ENCODE results near the gene NOTUM. TPM values are rescaled to one million over a fixed set of nuclear protein-coding genes. Genes with fewer than 3 reads are reported as not detected.

NOTUM gene
- total and polyA plus RNA-seq, 10 of the 15 experiments (the other 5 are each of a cell fraction or from before 2014, with no cell fraction given): 0.04 to 0.13 TPM; not detected in 8

- 68% methylated on average over 15 of the region's 15 CpGs for WGBS (ENCODE audit: insufficient coverage, insufficient replicate concordance, low lambda C conversion rate, missing lambda C conversion rate)
- H2AFZ ChIP-seq (ENCODE audit: control insufficient read depth, low read depth, low read length): no peak overlapping the region
- H3K36me3 ChIP-seq (ENCODE audit: control insufficient read depth in 2 of 2, insufficient read depth in 2 of 2, low read length in 1 of 2): no peaks in the 10 kb centered on the region
- H3K4me3 ChIP-seq: no peak overlapping the region
- no peak overlapping the region for H3K9ac ChIP-seq (ENCODE audit: control insufficient read depth, insufficient read depth, low read length)
- CTCF ChIA-PET: interaction anchor here (0.7 to 2.3 kb wide), 18 partner anchors 8 to 196 kb away, joined by 3 to 89 read pairs (median 4); partner anchors contain the start of genes CENPX, DCXR, LRRC45 and MAFG
- H3K27ac ChIP-seq (ENCODE audit: control insufficient read depth, insufficient read depth): no peak overlapping the region
- no peaks in the 10 kb centered on the region for H4K20me1 ChIP-seq (ENCODE audit: control insufficient read depth, insufficient read depth)
- FAIRE-seq: no peak
- H3K4me1 ChIP-seq (ENCODE audit: control insufficient read depth, insufficient read depth, low read length): no peaks in the 10 kb centered on the region
- BruUV-seq (replicated peaks): no TSS peak
- DNase-seq (ENCODE audit: low read depth, low spot score): no peak
- RAD21 ChIA-PET (ENCODE audit: unreplicated experiment): interaction anchor here (0.7 to 3.0 kb wide), 15 partner anchors 9 to 204 kb away, joined by 3 to 68 read pairs (median 4); partner anchors contain the start of genes CENPX, DCXR, LRRC45 and RAC3
- POLR2A ChIA-PET: interaction anchor here (1.0 to 1.6 kb wide), 2 partner anchors 63 to 71 kb away, joined by 3 to 8 read pairs; no protein-coding TSS in a partner anchor
- H3K79me2 ChIP-seq (ENCODE audit: control insufficient read depth, insufficient read depth, low read length): no peaks in the 10 kb centered on the region
- no peaks in the 10 kb centered on the region for H3K9me3 ChIP-seq (replicated peaks; ENCODE audit: control insufficient read depth, insufficient read depth, low read length)
- peaks cover 8 to 20% of the 10 kb centered on the region in 2 experiments for H3K27me3 ChIP-seq (replicated peaks in 1 of 2; ENCODE audit: control insufficient read depth in 2 of 2, insufficient read depth in 2 of 2, low read length in 1 of 2)
- in situ Hi-C loops (cut with MboI): no loop called here
- intact Hi-C loops (cut with micrococcal nuclease; ENCODE audit: unreplicated experiment): loop anchor here (1.0 kb wide), 2 partner anchors 63 to 196 kb away; no protein-coding TSS in a partner anchor
- SMC1A ChIA-PET (ENCODE audit: uncharacterized antibody, unreplicated experiment): interaction anchor here (0.9 to 1.3 kb wide), 5 partner anchors 16 to 196 kb away, joined by 4 to 8 read pairs (median 4); partner anchors contain the start of genes CENPX and LRRC45
- H3K4me2 ChIP-seq (ENCODE audit: control insufficient read depth, insufficient read depth): no peak overlapping the region
- no peak for ATAC-seq
- TF ChIP-seq SPI1 (IDR thresholded peaks at IDR 0.05; ENCODE audit: borderline replicate concordance, insufficient read depth, low read depth, low read length) (no peak), NKRF (conservative IDR thresholded peaks at IDR 0.05) (no peak), BCL3 (IDR thresholded peaks at IDR 0.05; ENCODE audit: borderline replicate concordance, insufficient read depth, low read depth, low read length, poor library complexity, severe bottlenecking) (no peak), NFYA (IDR thresholded peaks at IDR 0.05; ENCODE audit: borderline replicate concordance, low read depth, low read length) (no peak), GATAD2B (conservative IDR thresholded peaks at IDR 0.05; ENCODE audit: low read depth) (no peak), HDGF (IDR thresholded peaks at IDR 0.05) (no peak), FOS (IDR thresholded peaks at IDR 0.05; ENCODE audit: borderline replicate concordance, extremely low read depth, insufficient read length) (no peak), JUNB (IDR thresholded peaks at IDR 0.05) (no peak), MYB (IDR thresholded peaks at IDR 0.05; ENCODE audit: borderline replicate concordance, low read depth, low read length) (no peak), NR2C2 (IDR thresholded peaks at IDR 0.05; ENCODE audit: borderline replicate concordance, control insufficient read depth, insufficient read length, low read depth) (no peak), HSF1 (IDR thresholded peaks at IDR 0.05; ENCODE audit: low read depth, low read length) (no peak), BHLHE40 (IDR thresholded peaks at IDR 0.05; ENCODE audit: borderline replicate concordance in 1 of 2, low read depth in 2 of 2, low read length in 1 of 2) (no peak), TBL1XR1 (IDR thresholded peaks at IDR 0.05; ENCODE audit: low read depth, low read length) (no peak), RELA (IDR thresholded peaks at IDR 0.05; ENCODE audit: borderline replicate concordance, partially characterized antibody) (no peak), HDAC2 (IDR thresholded peaks at IDR 0.05) (no peak), MYC (IDR thresholded peaks at IDR 0.05; ENCODE audit: insufficient read depth, insufficient read length, insufficient replicate concordance, low read length, severe bottlenecking) (no peak)
These were observed 2.2 kb downstream of the NOTUM start for GRCh38 chr17:81958633-81959342.
